GM18867 (cell line): ENCODE measurements around the gene CHMP1A.

Source experiments
- ATAC-seq: cut with Tn5 transposase; IDR thresholded peaks from one replicate; pipeline ENCODE4 v1.9.1; 2021; ENCODE audit warnings: mild to moderate bottlenecking, moderate library complexity; ENCODE audit not compliant: unreplicated experiment

Gene CHMP1A

GRCh38 chr16:89607937-89608740 lies 49.4 kb downstream of the CHMP1A start:
- no peak for ATAC-seq

GRCh38 chr16:89607453-89607852 lies 50.1 kb downstream of the CHMP1A start:
- ATAC-seq = no peak

GRCh38 chr16:89606006-89606405 lies 51.5 kb downstream of the CHMP1A start:
- ATAC-seq = no peak

DNA sequence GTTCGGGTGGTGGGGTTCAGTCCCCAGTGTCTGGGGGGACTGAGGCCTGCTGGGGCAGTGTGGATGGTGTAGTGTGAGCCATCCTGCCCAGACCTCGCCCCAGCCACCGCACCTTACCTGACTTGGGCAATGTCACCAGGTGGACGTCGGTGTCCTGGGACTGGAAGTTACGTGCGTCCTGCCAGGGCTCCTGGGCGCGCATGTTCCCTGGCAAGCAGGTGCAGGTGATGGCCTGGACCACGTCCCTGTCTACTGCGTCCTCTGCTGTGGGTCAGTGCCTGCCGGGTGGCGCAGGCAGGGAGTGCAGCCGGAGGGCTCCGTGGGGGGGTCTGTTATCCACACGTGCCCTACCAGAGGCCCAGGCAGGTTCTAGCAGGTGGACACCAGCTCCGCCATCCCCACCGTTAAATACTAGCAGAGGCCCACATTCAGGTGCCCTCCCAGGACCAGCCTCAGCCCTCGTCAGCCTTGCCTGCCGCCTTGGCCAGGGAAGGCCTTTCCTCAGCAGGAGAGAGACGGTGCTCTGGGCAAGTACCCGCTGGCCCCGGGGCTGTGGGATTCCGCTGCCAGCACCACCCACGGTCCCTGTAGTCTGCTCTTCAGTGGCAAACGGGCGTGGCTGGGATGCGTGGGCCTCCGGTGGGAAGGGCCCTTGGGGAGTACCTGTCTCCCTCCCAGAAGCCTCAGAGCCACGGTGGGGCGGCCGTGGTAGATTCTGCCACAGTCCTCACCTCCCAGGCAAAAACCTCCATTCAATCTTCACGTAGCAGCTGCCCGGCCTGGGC lies 52.1 kb downstream of the CHMP1A start:
- no peak for ATAC-seq

- ATAC-seq = no peak
Observed at GRCh38 chr16:89604764-89605163, 52.7 kb downstream of the CHMP1A start.

- ATAC-seq = no peak
Observed at GRCh38 chr16:89602952-89603590, 54.4 kb downstream of the CHMP1A start.

DNA sequence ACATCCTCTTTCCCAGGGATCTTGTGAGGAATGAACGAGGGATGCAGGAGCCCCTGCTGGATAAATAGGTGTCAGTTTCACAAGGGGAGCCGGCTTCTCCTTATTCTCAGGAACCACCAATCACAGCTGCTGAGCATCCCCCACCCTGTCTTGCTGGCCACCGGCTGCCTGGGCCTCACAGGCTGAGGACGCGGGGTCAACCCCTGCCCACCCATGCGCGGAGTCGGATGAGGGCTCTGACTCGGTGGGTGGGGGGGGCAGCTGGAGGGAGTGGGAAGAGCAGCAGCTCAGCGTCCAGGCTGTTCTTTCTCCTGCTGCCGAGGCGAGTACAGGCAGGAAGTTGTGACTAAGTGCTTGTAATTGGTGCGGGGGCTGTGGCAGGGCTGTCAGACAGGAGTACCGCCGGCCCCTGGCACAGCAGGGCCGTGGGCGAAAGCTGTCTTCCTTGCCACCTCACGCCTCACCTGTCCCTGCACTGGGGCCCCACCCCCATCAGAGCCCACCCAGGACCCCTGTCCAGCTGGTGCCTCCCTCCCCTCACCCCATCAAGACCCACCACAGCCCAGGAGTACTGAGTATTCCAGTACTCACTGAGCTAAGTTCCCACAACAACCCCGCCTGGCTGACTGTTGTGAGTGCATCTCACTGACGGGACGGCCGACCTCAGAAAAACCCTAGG lies 55.1 kb downstream of the CHMP1A start:
- ATAC-seq = no peak

- ATAC-seq = no peak
Observed at GRCh38 chr16:89601906-89602272, 55.6 kb downstream of the CHMP1A start.

GRCh38 chr16:89600956-89601355 lies 56.6 kb downstream of the CHMP1A start:
- no peak for ATAC-seq

DNA sequence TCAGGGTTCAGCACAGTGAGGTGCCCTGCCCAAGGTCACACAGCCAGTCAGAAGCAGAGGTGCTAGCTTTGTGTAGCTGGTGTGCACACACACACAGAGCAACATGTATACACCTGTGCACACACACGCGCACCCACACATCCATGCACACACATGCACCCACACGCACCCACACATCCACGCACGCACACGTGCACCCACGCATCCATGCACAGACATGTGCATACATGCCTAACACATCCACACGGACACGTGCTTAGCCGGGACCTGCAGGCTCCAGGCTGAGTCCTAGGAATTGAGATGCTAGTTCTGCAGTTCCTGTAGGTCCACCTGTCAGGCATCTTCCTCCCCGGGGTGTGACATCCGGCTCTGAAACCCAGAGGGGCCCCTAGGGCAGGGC lies 57.1 kb downstream of the CHMP1A start:
- no peak for ATAC-seq

DNA sequence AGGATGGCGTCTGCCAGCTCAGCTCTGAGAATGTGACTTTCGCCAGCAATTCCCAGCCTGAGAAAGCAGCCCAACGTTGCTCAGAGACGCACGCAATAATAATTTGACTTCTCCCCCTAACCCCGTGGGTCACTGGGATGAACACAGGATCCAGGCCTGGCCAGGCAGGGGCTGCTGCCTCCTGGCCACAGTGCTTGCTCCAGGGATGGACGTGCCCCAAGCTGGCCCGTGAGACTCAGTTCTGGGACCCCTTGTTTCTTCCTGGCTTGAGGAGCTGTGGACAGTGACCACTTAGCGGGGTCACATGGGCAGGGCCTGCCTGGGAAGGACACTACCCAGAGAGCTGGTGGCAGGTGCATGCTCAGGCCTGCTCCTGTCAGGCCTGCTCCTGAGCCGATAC lies 57.6 kb downstream of the CHMP1A start:
- no peak for ATAC-seq

- ATAC-seq = no peak
Observed at GRCh38 chr16:89599451-89599858, 58.1 kb downstream of the CHMP1A start.

- ATAC-seq = no peak
Observed at GRCh38 chr16:89598199-89598598, 59.3 kb downstream of the CHMP1A start.

- ATAC-seq = no peak
Observed at GRCh38 chr16:89596957-89597649, 60.4 kb downstream of the CHMP1A start.

DNA sequence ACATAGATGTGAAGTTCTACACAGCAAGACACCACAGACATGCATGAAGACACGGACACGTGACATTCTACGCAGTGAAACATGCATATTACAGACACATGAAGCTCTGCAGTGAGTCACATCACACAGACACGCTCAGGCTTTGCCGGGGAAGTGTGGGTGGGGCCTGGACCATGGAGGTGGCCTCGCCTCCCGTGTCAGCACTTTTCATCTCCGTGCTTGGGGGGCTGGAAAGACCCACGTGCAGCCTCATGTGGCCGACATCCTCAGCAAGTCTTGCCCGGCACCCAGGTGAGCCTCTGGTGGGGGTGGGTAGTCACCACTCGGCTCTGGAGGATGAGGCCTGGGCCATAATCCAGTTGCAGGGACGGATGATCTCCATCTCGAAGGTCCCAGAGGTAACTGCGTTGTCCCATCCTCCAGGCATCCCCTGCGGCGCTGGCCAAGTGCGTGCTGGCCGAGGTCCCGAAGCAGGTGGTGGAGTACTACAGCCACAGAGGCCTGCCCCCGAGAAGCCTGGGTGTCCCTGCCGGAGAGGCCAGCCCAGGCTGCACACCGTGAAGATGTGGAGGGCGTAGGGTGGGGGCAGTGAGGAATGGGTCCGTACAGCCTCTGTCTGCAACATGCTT lies 61.3 kb downstream of the CHMP1A start:
- no peak for ATAC-seq

- no peak for ATAC-seq
Observed at GRCh38 chr16:89595330-89596060, 62.0 kb downstream of the CHMP1A start.
